Anterior cingulate cortex (tissue), 58 donors: ENCODE measurements around the gene XIRP2.

ENCODE experiments used
- DNase-seq, 58 donors: peaks; one replicate each; lab custom pipeline; 2025; lab: John Stamatoyannopoulos, UW

The XIRP2 gene

DNA sequence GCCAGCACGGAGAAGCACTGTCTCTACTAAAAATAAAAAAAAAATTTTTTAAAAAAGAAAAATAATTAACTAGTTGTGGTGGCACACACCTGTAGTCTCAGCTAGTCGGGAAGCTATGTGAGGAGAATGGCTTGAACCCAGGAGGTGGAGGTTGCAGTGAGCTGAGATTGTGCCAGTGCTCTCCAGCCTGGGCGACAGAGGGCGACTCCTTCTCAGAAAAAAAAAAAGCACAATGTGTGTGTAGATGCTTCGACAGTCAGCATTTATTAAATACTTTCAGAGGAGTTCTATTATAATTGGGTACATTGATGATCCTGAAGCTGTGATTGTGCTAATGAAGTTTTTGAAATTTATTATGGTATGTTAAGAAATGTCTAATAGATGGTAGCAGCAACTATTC lies 46.5 kb downstream of the XIRP2 start:
- no peak for DNase-seq

- no peak for DNase-seq
Observed at GRCh38 chr2:166942377-166942776, 54.1 kb downstream of the XIRP2 start.

DNA sequence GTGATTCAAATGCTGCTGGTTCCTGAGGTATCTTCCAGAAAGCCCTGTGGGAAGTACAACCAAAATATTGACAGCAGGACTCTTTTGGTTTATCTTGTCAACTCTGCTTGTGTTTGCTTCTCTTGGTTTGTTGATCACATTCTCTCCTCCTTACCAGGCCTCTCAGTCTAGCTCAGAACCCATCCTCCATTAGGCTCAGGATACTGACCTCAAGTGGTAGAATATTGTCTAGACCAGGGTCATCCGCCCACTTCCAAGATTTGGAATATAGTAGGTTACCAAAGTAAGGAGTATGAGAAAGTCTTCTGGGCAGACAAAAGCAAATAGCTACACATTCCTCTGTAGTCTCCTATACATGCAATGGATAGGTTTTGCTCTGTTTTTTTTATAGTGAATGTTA lies 56.6 kb downstream of the XIRP2 start:
- no peak for DNase-seq

- no peak for DNase-seq
Observed at GRCh38 chr2:166957686-166958085, 69.4 kb downstream of the XIRP2 start.

- DNase-seq: no peak
Observed at GRCh38 chr2:166958986-166959481, 70.8 kb downstream of the XIRP2 start.

GRCh38 chr2:166959556-166959955 lies 71.3 kb downstream of the XIRP2 start:
- DNase-seq: no peak

DNA sequence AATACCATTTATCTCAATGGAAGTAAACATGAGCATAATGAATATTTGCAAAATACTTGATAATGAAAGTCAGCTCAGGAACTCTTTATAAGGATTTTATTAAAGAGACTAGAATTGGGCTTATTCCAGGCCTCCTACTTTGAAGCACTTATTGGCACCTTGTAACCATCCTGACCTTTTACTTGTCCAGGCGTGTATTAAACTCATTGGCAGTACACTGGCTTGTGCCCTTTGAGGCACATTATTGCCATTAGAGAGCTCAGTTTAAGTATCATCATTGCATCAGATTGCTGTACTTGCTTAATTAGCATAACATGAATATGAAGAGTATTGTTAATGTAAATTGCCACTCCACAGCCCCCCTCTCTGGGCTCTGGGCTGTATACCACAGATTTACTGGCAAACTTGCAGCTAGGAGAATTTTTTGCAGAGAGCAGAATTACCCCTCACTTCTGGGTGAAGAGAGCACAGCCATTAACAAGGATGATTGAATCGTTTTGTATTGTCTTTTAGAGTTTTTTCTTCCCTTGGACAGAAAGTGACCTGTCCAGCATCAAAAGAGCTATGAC lies 72.5 kb downstream of the XIRP2 start:
- DNase-seq: no peak

GRCh38 chr2:166961933-166962332 lies 73.7 kb downstream of the XIRP2 start:
- no peak for DNase-seq

DNA sequence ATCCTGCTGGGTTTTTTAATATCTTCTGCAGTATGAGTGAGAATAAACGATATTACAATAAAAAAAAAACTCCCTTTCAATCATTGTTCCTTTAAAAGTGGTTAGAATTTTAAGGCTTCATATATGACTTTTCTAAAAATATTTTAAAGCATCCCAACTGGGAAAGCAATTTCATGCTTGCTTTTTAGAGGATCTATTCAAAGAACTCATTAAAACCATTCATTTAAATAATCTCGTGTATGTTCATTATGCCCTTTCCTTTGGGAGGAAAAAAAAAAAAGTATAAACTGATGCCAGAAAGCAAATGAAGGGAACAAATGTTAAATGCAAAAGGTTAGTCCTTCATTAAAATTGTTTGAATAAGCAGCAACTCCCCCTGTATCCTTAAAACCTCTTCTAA lies 81.2 kb downstream of the XIRP2 start:
- no peak for DNase-seq

- no peak for DNase-seq
Observed at GRCh38 chr2:166972002-166972401, 83.7 kb downstream of the XIRP2 start.

GRCh38 chr2:166972418-166972817 lies 84.1 kb downstream of the XIRP2 start:
- DNase-seq: no peak

DNA sequence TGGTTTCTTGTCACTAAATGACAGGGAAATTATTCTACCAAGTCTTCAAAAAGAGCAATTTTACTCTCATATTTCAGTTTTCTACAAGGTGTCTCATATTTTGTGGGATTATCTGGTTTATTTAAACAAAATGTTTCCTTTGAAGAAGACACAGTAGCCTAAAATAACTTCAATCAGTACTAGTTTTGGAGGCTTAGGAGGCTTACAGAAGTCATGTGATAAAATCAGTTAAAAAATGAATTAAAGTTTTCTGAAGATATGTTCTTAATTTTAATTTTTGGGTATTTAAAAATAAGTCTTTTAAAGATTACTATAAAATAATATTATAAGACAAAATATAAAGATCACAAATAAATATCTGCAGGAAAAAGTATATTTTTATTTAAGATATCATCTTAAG lies 95.9 kb downstream of the XIRP2 start:
- DNase-seq: no peak

- DNase-seq: no peak
Observed at GRCh38 chr2:166984797-166985196, 96.5 kb downstream of the XIRP2 start.

- no peak for DNase-seq
Observed at GRCh38 chr2:166994588-166995336, 106.5 kb downstream of the XIRP2 start.

GRCh38 chr2:166996465-166996864 lies 108.2 kb downstream of the XIRP2 start:
- no peak for DNase-seq

- no peak for DNase-seq
Observed at GRCh38 chr2:167001165-167001564, 112.9 kb downstream of the XIRP2 start.

GRCh38 chr2:167005096-167005495 lies 116.8 kb downstream of the XIRP2 start:
- DNase-seq: no peak

DNA sequence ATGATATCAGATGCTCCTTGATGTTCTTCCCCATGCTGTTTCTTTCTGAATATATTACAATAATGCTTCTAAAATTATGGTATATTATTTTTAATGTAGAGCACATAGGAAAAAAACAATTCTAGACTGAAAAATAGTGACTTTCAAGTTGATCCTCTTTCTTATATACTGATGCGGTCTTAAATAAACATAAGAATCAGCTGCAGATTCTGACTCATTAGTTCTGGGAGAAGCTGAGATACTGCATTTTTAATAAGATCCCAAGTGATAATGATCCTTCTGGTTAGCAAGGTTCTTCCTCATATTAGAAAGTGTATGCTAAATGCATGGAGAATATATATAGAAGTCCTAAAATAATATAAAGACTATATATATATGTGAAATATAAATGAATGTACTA lies 124.9 kb downstream of the XIRP2 start:
- DNase-seq: no peak

- DNase-seq: no peak
Observed at GRCh38 chr2:167015806-167016205, 127.5 kb downstream of the XIRP2 start.

GRCh38 chr2:167017021-167017420 lies 128.7 kb downstream of the XIRP2 start:
- DNase-seq: no peak

GRCh38 chr2:167018590-167018989 lies 130.3 kb downstream of the XIRP2 start:
- DNase-seq: no peak

DNA sequence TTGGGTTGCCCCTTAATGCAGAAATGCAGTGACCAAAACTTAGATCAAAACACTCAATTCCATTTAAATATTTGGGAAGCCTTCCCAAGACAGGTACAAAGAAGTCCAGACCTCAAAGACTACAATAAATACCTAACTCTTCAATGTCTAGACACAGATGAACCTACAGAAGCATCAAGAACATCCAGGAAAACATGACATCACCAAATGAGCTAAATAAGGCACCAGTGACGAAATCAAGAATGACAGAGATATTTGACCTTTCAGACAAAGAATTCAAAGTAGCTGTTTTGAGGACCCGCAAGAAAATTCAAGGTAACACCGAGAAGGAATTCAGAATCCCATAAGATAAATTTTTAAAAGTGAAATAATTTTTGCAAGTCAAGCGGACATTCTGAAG lies 140.2 kb downstream of the XIRP2 start:
- DNase-seq: no peak
